PC-3 (cell line): ENCODE data around the gene AATF. TPM values are rescaled to one million over a fixed set of nuclear protein-coding genes. Genes with fewer than 3 reads are reported as not detected.

Source experiments
- ATAC-seq: fragments of 200-7000 bp; cut with Tn5 transposase; 2 replicates; pipeline ENCODE4 v1.9.1; 2020; ENCODE audit warnings: mild to moderate bottlenecking, moderate library complexity
- BruUV-seq: library from RNA; stranded (reverse); fragments of 400-500 nt; replicated peaks from 2 replicates; lab custom pipeline; 2021; lab: Mats Ljungman, UMichigan
- CTCF ChIA-PET: fragments of 300-600 bp; sonication (Branson Sonifier 250); formaldehyde crosslinking; loops from one replicate; lab custom pipeline; 2022; ENCODE audit warnings: antibody characterized with exemption; lab: Charles Lee
- POLR2A ChIA-PET: fragments of 300-600 bp; sonication (Branson Sonifier 250); formaldehyde crosslinking; loops from one replicate; lab custom pipeline; 2022; ENCODE audit warnings: antibody characterized with exemption; ENCODE audit not compliant: unreplicated experiment; lab: Charles Lee
- DNase-seq: peaks from one replicate; pipeline ENCODE4 v3.0.0-alpha.2; 2015
- H2AFZ ChIP-seq: fragments of 300-600 bp; sonication (generic); 2 replicates; pipeline ENCODE4 v1.6.0; 2016; ENCODE audit warnings: antibody characterized with exemption, low read length
- H3F3A ChIP-seq: fragments of 300-600 bp; sonication (generic); one replicate; pipeline ENCODE4 v1.6.0; 2017; ENCODE audit warnings: antibody characterized with exemption, low read length, control low read depth, mild to moderate bottlenecking; ENCODE audit not compliant: unreplicated experiment
- H3K27ac ChIP-seq: fragments of 300-600 bp; sonication (generic); 2 replicates; pipeline ENCODE4 v1.5.1; 2016; ENCODE audit warnings: mild to moderate bottlenecking, low read length
- H3K27me3 ChIP-seq: fragments of 300-600 bp; sonication (generic); 2 replicates; pipeline ENCODE4 v1.6.1; 2016; ENCODE audit warnings: low read length, mixed read lengths
- H3K36me3 ChIP-seq: fragments of 300-600 bp; sonication (generic); 2 replicates; pipeline ENCODE4 v1.6.1; 2016; ENCODE audit warnings: low read depth, mixed run types, low read length, mixed read lengths
- H3K4me1 ChIP-seq: fragments of 300-600 bp; sonication (generic); 2 replicates; pipeline ENCODE4 v1.5.1; 2016; ENCODE audit warnings: low read length; ENCODE audit not compliant: insufficient read depth
- H3K4me2 ChIP-seq: fragments of 300-600 bp; sonication (generic); 2 replicates; pipeline ENCODE4 v1.6.0; 2016; ENCODE audit warnings: low read length
- H3K4me3 ChIP-seq: fragments of 300-600 bp; sonication (generic); 2 replicates; pipeline ENCODE4 v1.5.1; 2016; ENCODE audit warnings: mild to moderate bottlenecking, low read length, mixed read lengths
- H3K79me2 ChIP-seq: fragments of 300-600 bp; sonication (generic); 2 replicates; pipeline ENCODE4 v1.6.1; 2017; ENCODE audit warnings: low read length, mixed read lengths
- H3K9ac ChIP-seq: fragments of 300-600 bp; sonication (generic); 2 replicates; pipeline ENCODE4 v1.6.0; 2016; ENCODE audit warnings: mild to moderate bottlenecking, low read length
- H3K9me2 ChIP-seq: fragments of 300-600 bp; sonication (generic); replicated peaks from 2 replicates; pipeline ENCODE4 v1.6.1; 2016; ENCODE audit warnings: mixed run types, low read length, mixed read lengths
- H3K9me3 ChIP-seq: fragments of 300-600 bp; sonication (generic); 2 replicates; pipeline ENCODE4 v1.6.1; 2016; ENCODE audit warnings: low read length, mixed read lengths
- H4K20me1 ChIP-seq: fragments of 300-600 bp; sonication (generic); 2 replicates; pipeline ENCODE4 v1.6.1; 2016; ENCODE audit warnings: low read length, mixed read lengths
- CTCF ChIP-seq: fragments of 300-600 bp; sonication (generic); conservative IDR thresholded peaks from 2 replicates; pipeline ENCODE4 v1.5.1; 2017; ENCODE audit warnings: antibody characterized with exemption, low read depth, mild to moderate bottlenecking, low read length
- EZH2 ChIP-seq: fragments of 300-600 bp; sonication (generic); IDR thresholded peaks from one replicate; pipeline ENCODE4 v1.6.1; 2017; ENCODE audit warnings: antibody characterized with exemption, mild to moderate bottlenecking, low read length; ENCODE audit not compliant: unreplicated experiment
- EZH2phosphoT487 ChIP-seq: fragments of 300-600 bp; sonication (generic); IDR thresholded peaks from 2 replicates; pipeline ENCODE4 v1.6.1; 2018; ENCODE audit warnings: mild to moderate bottlenecking, antibody characterized with exemption, low read length, borderline replicate concordance
- intact Hi-C: fragments of 100-400 bp; cut with micrococcal nuclease; formaldehyde crosslinking; loops from 2 replicates; pipeline ENCODE4 v1.9.0; 2023
- total RNA-seq: library from RNA; depleted of rRNA; stranded (reverse); fragments of >200 nt; gene quantifications from 2 replicates; pipeline ENCODE4 v1.2.3, GENCODE V29; 2014

Gene AATF
- total RNA-seq, 1 experiment from 2014 or later = 25.5 TPM

- peak overlapping the region; percentile 53 for H3K4me3 ChIP-seq
These were observed 13.8 kb upstream of the AATF start for GRCh38 chr17:36934692-36935630.

GRCh38 chr17:36935671-36936454, 12.9 kb upstream of the AATF start:
- Histone ChIP-seq H3K4me1 (peaks cover 4% of the 10 kb centered on the region; the same call in 1 of the 2 replicates), H3K27ac (no peak overlapping the region), H2AFZ (peak overlapping the region; percentile 48; the same call in 1 of the 2 replicates)

More at GRCh38 chr17:36934692-36935630, 13.8 kb upstream of the AATF start:
- Histone ChIP-seq H3K9ac (no peak overlapping the region), H3K9me3 (no peaks in the 10 kb centered on the region), H3K4me1 (peaks cover 4% of the 10 kb centered on the region; the same call in 1 of the 2 replicates), H3K27ac (no peak overlapping the region), H3K27me3 (peaks cover 98% of the 10 kb centered on the region), H4K20me1 (no peaks in the 10 kb centered on the region), H3K36me3 (no peaks in the 10 kb centered on the region), H3K79me2 (no peaks in the 10 kb centered on the region), H3K9me2 (no peaks in the 10 kb centered on the region), H3F3A (no peaks in the 10 kb centered on the region), H3K4me2 (peak overlapping the region; percentile 74), H2AFZ (peak overlapping the region; percentile 34; the same call in 1 of the 2 replicates)
- TF ChIP-seq EZH2phosphoT487 (peak; percentile 51; the same call in 1 of the 2 replicates), EZH2 (no peak)
- intact Hi-C loops = no loop called here
- POLR2A ChIA-PET = no interaction called here
- DNase-seq (no peak), ATAC-seq (peak; percentile 38; the same call in 1 of the 2 replicates)
- CTCF ChIA-PET = no interaction called here
- no TSS peak for BruUV-seq

More at GRCh38 chr17:36935671-36936454, 12.9 kb upstream of the AATF start:
- Histone ChIP-seq H3K4me3 (peak overlapping the region; percentile 53), H3K4me2 (peak overlapping the region; percentile 74), H3K9me2 (no peaks in the 10 kb centered on the region), H4K20me1 (no peaks in the 10 kb centered on the region), H3F3A (no peaks in the 10 kb centered on the region), H3K27me3 (peaks cover 89% of the 10 kb centered on the region), H3K9ac (no peak overlapping the region), H3K79me2 (no peaks in the 10 kb centered on the region), H3K36me3 (no peaks in the 10 kb centered on the region), H3K9me3 (no peaks in the 10 kb centered on the region)
- BruUV-seq = no TSS peak
- CTCF ChIA-PET = no interaction called here
- intact Hi-C loops = no loop called here
- ATAC-seq (peak; percentile 51), DNase-seq (no peak)
- POLR2A ChIA-PET = no interaction called here
- TF ChIP-seq CTCF (no peak), EZH2 (no peak), EZH2phosphoT487 (no peak)
